MCF 10A (cell line): ENCODE data around the gene HSD17B8. TPM values are rescaled to one million over a fixed set of nuclear protein-coding genes. Genes with fewer than 3 reads are reported as not detected.
A peak's percentile ranks its signal among the peaks of the same experiment; 100 is the strongest.

Source experiments
- BruUV-seq: library from RNA; stranded (reverse); fragments of 400-500 nt; replicated peaks from 2 replicates; lab custom pipeline; 2021; lab: Mats Ljungman, UMichigan
- CTCF ChIA-PET: fragments of 300-600 bp; sonication (Branson Sonifier 250); formaldehyde crosslinking; extraction: SDS; loops from one replicate; lab custom pipeline; 2021; ENCODE audit warnings: antibody characterized with exemption, inconsistent platforms; lab: Yijun Ruan, JAX
- POLR2A ChIA-PET: fragments of 300-600, 350-650 bp; sonication (Branson Sonifier 250); formaldehyde crosslinking; extraction: SDS; loops from one replicate; lab custom pipeline; 2020; ENCODE audit warnings: antibody characterized with exemption, inconsistent platforms; lab: Yijun Ruan, JAX
- DNase-seq: peaks from one replicate; pipeline ENCODE4 v3.0.0-alpha.2; 2018; ENCODE audit not compliant: unreplicated experiment
- H3K27ac Mint-ChIP-seq: one replicate; pipeline ENCODE4 v1.8.0; 2022; ENCODE audit warnings: mild to moderate bottlenecking, low read depth, mixed read lengths; ENCODE audit not compliant: unreplicated experiment
- H3K27me3 Mint-ChIP-seq: one replicate; pipeline ENCODE4 v1.8.0; 2022; ENCODE audit warnings: mixed read lengths; ENCODE audit not compliant: insufficient read depth, unreplicated experiment
- H3K36me3 Mint-ChIP-seq: one replicate; pipeline ENCODE4 v1.8.0; 2022; ENCODE audit warnings: mild to moderate bottlenecking, moderate library complexity, mixed read lengths; ENCODE audit not compliant: insufficient read depth, unreplicated experiment
- H3K4me1 Mint-ChIP-seq: one replicate; pipeline ENCODE4 v1.8.0; 2022; ENCODE audit warnings: mixed read lengths; ENCODE audit not compliant: insufficient read depth, unreplicated experiment
- H3K4me3 Mint-ChIP-seq: one replicate; pipeline ENCODE4 v1.8.0; 2022; ENCODE audit warnings: mild to moderate bottlenecking, moderate library complexity, mixed read lengths; ENCODE audit not compliant: unreplicated experiment
- H3K9me3 Mint-ChIP-seq: one replicate; pipeline ENCODE4 v1.8.0; 2022; ENCODE audit warnings: mixed read lengths; ENCODE audit not compliant: unreplicated experiment
- CTCF ChIP-seq: fragments of 200-600 bp; IDR thresholded peaks from one replicate; pipeline ENCODE4 v1.8.0; 2022; ENCODE audit warnings: antibody characterized with exemption, mild to moderate bottlenecking; ENCODE audit not compliant: unreplicated experiment
- intact Hi-C: fragments of 100-400 bp; cut with micrococcal nuclease; formaldehyde crosslinking; loops from 2 replicates; pipeline ENCODE4 v1.14.1; 2022
- total RNA-seq: library from RNA; stranded (reverse); gene quantifications from 2 replicates; pipeline ENCODE4 v1.2.3, GENCODE V29; 2022

HSD17B8 gene
- total RNA-seq, 1 experiment from 2014 or later = 26.4 TPM

- no peak for DNase-seq
- no peaks in the 10 kb centered on the region for H3K27me3 Mint-ChIP-seq
- intact Hi-C loops = no loop called here
- no peak overlapping the region for H3K4me3 Mint-ChIP-seq
- H3K4me1 Mint-ChIP-seq = no peaks in the 10 kb centered on the region
- H3K9me3 Mint-ChIP-seq = no peaks in the 10 kb centered on the region
- BruUV-seq = no TSS peak
- no peak for TF ChIP-seq CTCF
- peaks cover 11% of the 10 kb centered on the region for H3K36me3 Mint-ChIP-seq
- ChIA-PET CTCF (interaction anchor here (0.7 to 1.4 kb wide), 4 partner anchors 11 to 1116 kb away, joined by 3 to 5 read pairs (median 4); no protein-coding TSS in a partner anchor), POLR2A (interaction anchor here (0.6 to 1.7 kb wide), 5 partner anchors 8 to 335 kb away, joined by 3 to 4 read pairs (median 3); partner anchors contain the start of genes RXRB and SLC39A7)
- peak overlapping the region; percentile 1 for H3K27ac Mint-ChIP-seq
These were observed 14.6 kb upstream of the HSD17B8 start for GRCh38 chr6:33189625-33190448.

- Mint-ChIP-seq H3K4me1 (no peaks in the 10 kb centered on the region), H3K4me3 (no peak overlapping the region), H3K27me3 (no peaks in the 10 kb centered on the region), H3K36me3 (peaks cover 18% of the 10 kb centered on the region), H3K9me3 (no peaks in the 10 kb centered on the region), H3K27ac (no peak overlapping the region)
- ChIA-PET CTCF (interaction anchor here (0.7 to 1.0 kb wide), 2 partner anchors 12 to 1117 kb away, joined by 3 to 5 read pairs; no protein-coding TSS in a partner anchor), POLR2A (interaction anchor here (0.6 to 1.7 kb wide), 2 partner anchors 10 to 74 kb away, joined by 3 to 4 read pairs; partner anchors contain the start of genes RXRB and SLC39A7)
- DNase-seq = no peak
- no peak for TF ChIP-seq CTCF
- BruUV-seq = no TSS peak
- intact Hi-C loops = no loop called here
These were observed 13.8 kb upstream of the HSD17B8 start for GRCh38 chr6:33190504-33191107.

- CTCF ChIA-PET = no interaction called here
- Mint-ChIP-seq H3K4me1 (no peaks in the 10 kb centered on the region), H3K27me3 (no peaks in the 10 kb centered on the region), H3K27ac (no peak overlapping the region), H3K9me3 (no peaks in the 10 kb centered on the region), H3K4me3 (no peak overlapping the region), H3K36me3 (peaks cover 26% of the 10 kb centered on the region)
- POLR2A ChIA-PET = interaction anchor here (0.7 to 0.8 kb wide), 2 partner anchors 28 to 69 kb away, joined by 3 read pairs; no protein-coding TSS in a partner anchor
- DNase-seq = no peak
- BruUV-seq = no TSS peak
- TF ChIP-seq CTCF = no peak
- intact Hi-C loops = no loop called here
These were observed 12.9 kb upstream of the HSD17B8 start for GRCh38 chr6:33191383-33192104.
